HepG2 (cell line): ENCODE results near the gene PIR. TPM values are rescaled to one million over a fixed set of nuclear protein-coding genes. Genes with fewer than 3 reads are reported as not detected.

Experiments used
- FOXA1 ChIP-seq, 2 experiments: fragments of 450-650 bp in 1 of 2; sonication (generic) in 1 of 2; formaldehyde crosslinking in 1 of 2; IDR thresholded peaks; 2 replicates each; pipeline versions ENCODE4 v1.4.0 to v1.6.1; 2016 to 2020; ENCODE audit warnings: missing genetic modification reagents in 1 of 2
- FOXJ3 ChIP-seq: sonication (generic); formaldehyde crosslinking; IDR thresholded peaks from 2 replicates; pipeline ENCODE4 v1.4.0; 2020; ENCODE audit warnings: missing genetic modification reagents, mild to moderate bottlenecking, borderline replicate concordance
- HNRNPK ChIP-seq: fragments of 200-400 bp; formaldehyde crosslinking; IDR thresholded peaks from 2 replicates; pipeline ENCODE4 v1.6.1; 2018; ENCODE audit warnings: low read length, low read depth, moderate library complexity, mild to moderate bottlenecking; ENCODE audit not compliant: poor library complexity, severe bottlenecking
- HNRNPLL ChIP-seq: fragments of 200-400 bp; formaldehyde crosslinking; IDR thresholded peaks from 2 replicates; pipeline ENCODE4 v1.6.1; 2017; ENCODE audit warnings: mild to moderate bottlenecking, low read depth, low read length; ENCODE audit not compliant: poor library complexity, severe bottlenecking
- MYNN ChIP-seq: sonication (generic); formaldehyde crosslinking; IDR thresholded peaks from 2 replicates; pipeline ENCODE4 v1.4.0; 2020; ENCODE audit warnings: mild to moderate bottlenecking, low read depth, missing genetic modification reagents
- POLR2G ChIP-seq: fragments of 200-400 bp; formaldehyde crosslinking; IDR thresholded peaks from 2 replicates; pipeline ENCODE4 v1.6.1; 2018; ENCODE audit warnings: mild to moderate bottlenecking, low read depth, low read length, moderate library complexity
- PRPF4 ChIP-seq: fragments of 200-400 bp; formaldehyde crosslinking; IDR thresholded peaks from 2 replicates; pipeline ENCODE4 v1.6.1; 2016; ENCODE audit warnings: low read length, low read depth; ENCODE audit not compliant: poor library complexity, severe bottlenecking
- RFXANK ChIP-seq: IDR thresholded peaks from 2 replicates; pipeline ENCODE4 v1.6.1; 2016
- SMAD9 ChIP-seq: sonication (generic); formaldehyde crosslinking; IDR thresholded peaks from 2 replicates; pipeline ENCODE4 v1.5.1; 2020; ENCODE audit warnings: mild to moderate bottlenecking, missing genetic modification reagents
- TCF7L2 ChIP-seq: IDR thresholded peaks from 2 replicates; pipeline ENCODE4 v1.6.1; 2011; ENCODE audit warnings: mild to moderate bottlenecking, low read depth, low read length, moderate library complexity
- ZEB1 ChIP-seq: IDR thresholded peaks from 2 replicates; pipeline ENCODE4 v1.6.1; 2012; ENCODE audit warnings: mild to moderate bottlenecking, low read depth, inconsistent platforms; ENCODE audit not compliant: insufficient replicate concordance
- ZNF10 ChIP-seq: sonication (generic); formaldehyde crosslinking; IDR thresholded peaks from 2 replicates; pipeline ENCODE4 v1.4.0; 2020; ENCODE audit warnings: mild to moderate bottlenecking, low read depth, missing genetic modification reagents, borderline replicate concordance
- ZNF17 ChIP-seq: sonication (generic); formaldehyde crosslinking; IDR thresholded peaks from 2 replicates; pipeline ENCODE4 v1.5.0; 2020; ENCODE audit warnings: mild to moderate bottlenecking, missing genetic modification reagents
- ZNF224 ChIP-seq: sonication (generic); formaldehyde crosslinking; IDR thresholded peaks from 2 replicates; pipeline ENCODE4 v1.5.0; 2020; ENCODE audit warnings: mild to moderate bottlenecking, missing genetic modification reagents
- ZNF605 ChIP-seq: sonication (generic); formaldehyde crosslinking; IDR thresholded peaks from 2 replicates; pipeline ENCODE4 v1.8.0; 2022; ENCODE audit warnings: mild to moderate bottlenecking, missing genetic modification reagents
- polyA plus RNA-seq, 8 experiments: library from polyadenylated mRNA; depleted of rRNA in 3 of 8; stranded (reverse) in 7 of 8; unstranded in 1 of 8; fragments of >200 nt; fragmentation: Illumina TruSeq in 4 of 8; extraction: Trizol in 4 of 8; gene quantifications; 2 replicates each; pipeline versions ENCODE4 v1.2.1 to v1.2.3, GENCODE V29; 2011 to 2016; ENCODE audit warnings: low read depth in 4 of 8, missing spikeins in 1 of 8, mixed read lengths in 1 of 8; ENCODE audit not compliant: insufficient read depth in 1 of 8
- total RNA-seq, 5 experiments: library from RNA; depleted of rRNA; stranded (reverse); fragments of >200 nt; fragmentation: Illumina TruSeq; extraction: Trizol; gene quantifications; 2 replicates each; pipeline ENCODE4 v1.2.3, GENCODE V29; 2016; ENCODE audit warnings: low read depth in 1 of 5
- TF ChIP-seq, protein P1 (sequence below): sonication (generic); formaldehyde crosslinking; IDR thresholded peaks from 2 replicates; pipeline ENCODE4 v1.5.0; 2020; ENCODE audit warnings: mild to moderate bottlenecking, missing genetic modification reagents
- TF ChIP-seq, protein P2 (sequence below): sonication (generic); formaldehyde crosslinking; IDR thresholded peaks from 2 replicates; pipeline ENCODE4 v1.5.1; 2020; ENCODE audit warnings: missing genetic modification reagents, mild to moderate bottlenecking, borderline replicate concordance
- TF ChIP-seq, protein P3 (sequence below), 2 experiments: sonication (generic) in 1 of 2; formaldehyde crosslinking in 1 of 2; IDR thresholded peaks; 2 replicates each; pipeline versions ENCODE4 v1.4.0 to v1.6.1; 2016 to 2020; ENCODE audit warnings: borderline replicate concordance in 1 of 2, low read depth in 1 of 2, mild to moderate bottlenecking in 1 of 2, missing genetic modification reagents in 1 of 2
- TF ChIP-seq, protein P4 (sequence below): sonication (generic); formaldehyde crosslinking; IDR thresholded peaks from 2 replicates; pipeline ENCODE4 v1.8.0; 2022; ENCODE audit warnings: missing genetic modification reagents, low read depth, mild to moderate bottlenecking, borderline replicate concordance

PIR gene
- total and polyA plus RNA-seq, 2 of the 13 experiments (the other 11 are each of a cell fraction or from before 2014, with no cell fraction given) = 12.2 to 38.0 TPM

DNA sequence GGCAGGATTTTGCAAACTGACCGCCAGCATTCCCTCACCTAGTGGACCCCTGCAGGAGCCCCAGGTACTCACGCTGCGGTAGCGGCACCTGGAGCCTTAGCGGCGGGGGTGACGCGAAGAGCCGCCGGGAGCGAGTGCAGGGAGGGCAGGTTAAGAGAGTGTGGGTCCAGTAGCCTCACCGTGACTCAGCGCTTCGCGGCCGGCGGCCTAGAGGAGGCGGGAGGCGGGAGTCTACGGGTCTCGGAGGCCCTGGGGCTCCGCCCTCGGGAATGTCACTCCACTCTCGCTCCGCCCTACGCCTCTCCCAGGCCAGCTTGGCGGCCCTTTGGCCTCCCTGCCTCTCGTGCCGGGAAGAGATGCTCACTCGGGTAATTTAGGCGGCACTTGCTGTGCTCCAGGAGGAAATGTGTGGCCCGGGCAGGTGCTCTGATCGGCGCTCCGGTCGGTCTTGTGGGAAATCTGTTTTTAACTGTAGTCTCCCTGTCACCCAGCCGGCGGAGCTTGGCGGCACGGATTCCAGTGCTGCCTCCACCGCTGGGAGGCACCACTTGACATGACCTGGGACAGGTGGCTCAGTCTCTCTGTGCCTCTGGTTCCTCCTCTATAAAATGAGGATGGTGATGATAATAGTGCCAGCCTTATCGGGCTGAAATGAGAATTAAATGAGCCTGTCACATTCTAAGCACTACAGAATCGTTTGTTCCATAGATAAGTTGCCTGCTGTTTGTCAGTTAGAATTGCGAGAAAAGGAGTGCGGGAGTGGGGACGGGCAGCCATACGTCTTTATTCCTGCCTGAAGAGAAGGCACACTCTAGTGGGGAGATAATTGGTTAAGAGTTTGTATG is at the start of gene PIR (continued):
- TF ChIP-seq, protein P1, sequence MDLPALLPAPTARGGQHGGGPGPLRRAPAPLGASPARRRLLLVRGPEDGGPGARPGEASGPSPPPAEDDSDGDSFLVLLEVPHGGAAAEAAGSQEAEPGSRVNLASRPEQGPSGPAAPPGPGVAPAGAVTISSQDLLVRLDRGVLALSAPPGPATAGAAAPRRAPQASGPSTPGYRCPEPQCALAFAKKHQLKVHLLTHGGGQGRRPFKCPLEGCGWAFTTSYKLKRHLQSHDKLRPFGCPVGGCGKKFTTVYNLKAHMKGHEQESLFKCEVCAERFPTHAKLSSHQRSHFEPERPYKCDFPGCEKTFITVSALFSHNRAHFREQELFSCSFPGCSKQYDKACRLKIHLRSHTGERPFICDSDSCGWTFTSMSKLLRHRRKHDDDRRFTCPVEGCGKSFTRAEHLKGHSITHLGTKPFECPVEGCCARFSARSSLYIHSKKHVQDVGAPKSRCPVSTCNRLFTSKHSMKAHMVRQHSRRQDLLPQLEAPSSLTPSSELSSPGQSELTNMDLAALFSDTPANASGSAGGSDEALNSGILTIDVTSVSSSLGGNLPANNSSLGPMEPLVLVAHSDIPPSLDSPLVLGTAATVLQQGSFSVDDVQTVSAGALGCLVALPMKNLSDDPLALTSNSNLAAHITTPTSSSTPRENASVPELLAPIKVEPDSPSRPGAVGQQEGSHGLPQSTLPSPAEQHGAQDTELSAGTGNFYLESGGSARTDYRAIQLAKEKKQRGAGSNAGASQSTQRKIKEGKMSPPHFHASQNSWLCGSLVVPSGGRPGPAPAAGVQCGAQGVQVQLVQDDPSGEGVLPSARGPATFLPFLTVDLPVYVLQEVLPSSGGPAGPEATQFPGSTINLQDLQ (CRISPR knock-in tag) = no peak
- TF ChIP-seq FOXA1 (IDR thresholded peaks at IDR 0.05) (no peak), FOXA1 (CRISPR knock-in tag; IDR thresholded peaks at IDR 0.05) (no peak), FOXJ3 (CRISPR knock-in tag) (no peak), ZNF605 (CRISPR knock-in tag) (no peak), RFXANK (no peak), ZNF17 (CRISPR knock-in tag) (no peak), TCF7L2 (no peak), ZNF10 (CRISPR knock-in tag) (no peak), HNRNPLL (peak; percentile 53), SMAD9 (no peak), MYNN (CRISPR knock-in tag) (no peak), ZNF224 (CRISPR knock-in tag) (no peak), HNRNPK (no peak), PRPF4 (no peak), POLR2G (peak; percentile 60), ZEB1 (peak; percentile 19)
- TF ChIP-seq, protein P2, sequence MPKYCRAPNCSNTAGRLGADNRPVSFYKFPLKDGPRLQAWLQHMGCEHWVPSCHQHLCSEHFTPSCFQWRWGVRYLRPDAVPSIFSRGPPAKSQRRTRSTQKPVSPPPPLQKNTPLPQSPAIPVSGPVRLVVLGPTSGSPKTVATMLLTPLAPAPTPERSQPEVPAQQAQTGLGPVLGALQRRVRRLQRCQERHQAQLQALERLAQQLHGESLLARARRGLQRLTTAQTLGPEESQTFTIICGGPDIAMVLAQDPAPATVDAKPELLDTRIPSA = no peak
- TF ChIP-seq, protein P3, sequence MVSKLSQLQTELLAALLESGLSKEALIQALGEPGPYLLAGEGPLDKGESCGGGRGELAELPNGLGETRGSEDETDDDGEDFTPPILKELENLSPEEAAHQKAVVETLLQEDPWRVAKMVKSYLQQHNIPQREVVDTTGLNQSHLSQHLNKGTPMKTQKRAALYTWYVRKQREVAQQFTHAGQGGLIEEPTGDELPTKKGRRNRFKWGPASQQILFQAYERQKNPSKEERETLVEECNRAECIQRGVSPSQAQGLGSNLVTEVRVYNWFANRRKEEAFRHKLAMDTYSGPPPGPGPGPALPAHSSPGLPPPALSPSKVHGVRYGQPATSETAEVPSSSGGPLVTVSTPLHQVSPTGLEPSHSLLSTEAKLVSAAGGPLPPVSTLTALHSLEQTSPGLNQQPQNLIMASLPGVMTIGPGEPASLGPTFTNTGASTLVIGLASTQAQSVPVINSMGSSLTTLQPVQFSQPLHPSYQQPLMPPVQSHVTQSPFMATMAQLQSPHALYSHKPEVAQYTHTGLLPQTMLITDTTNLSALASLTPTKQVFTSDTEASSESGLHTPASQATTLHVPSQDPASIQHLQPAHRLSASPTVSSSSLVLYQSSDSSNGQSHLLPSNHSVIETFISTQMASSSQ (IDR thresholded peaks at IDR 0.05; ENCODE audit: low read depth) = no peak
- TF ChIP-seq, protein P3 (CRISPR knock-in tag; IDR thresholded peaks at IDR 0.05; ENCODE audit: borderline replicate concordance) = no peak
- TF ChIP-seq, protein P4, sequence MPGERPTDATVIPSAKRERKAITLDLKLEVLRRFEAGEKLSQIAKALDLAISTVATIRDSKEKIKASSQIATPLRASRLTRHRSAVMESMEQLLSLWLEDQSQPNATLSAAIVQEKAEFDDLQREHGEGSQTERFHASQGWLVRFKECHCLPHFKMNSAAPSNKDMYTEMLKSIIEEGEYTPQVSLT = no peak
